ENCODE results near the gene GRID1. TPM values are rescaled to one million over a fixed set of nuclear protein-coding genes. Genes with fewer than 3 reads are reported as not detected.

Gene GRID1
- total RNA-seq, 1 experiment from 2014 or later, result 0.07 TPM

- Histone ChIP-seq H3K79me2 (ENCODE audit: low read length) (no peaks in the 10 kb centered on the region), H2AFZ (ENCODE audit: low read length) (no peak overlapping the region)
- DNase-seq, result peak; percentile 49
These were observed 715.7 kb downstream of the GRID1 start for GRCh38 chr10:85650791-85651496.

GRCh38 chr10:85649461-85649860, 717.1 kb downstream of the GRID1 start:
- no peaks in the 10 kb centered on the region for H3K36me3 ChIP-seq (ENCODE audit: insufficient read depth, low read length)
- H3K4me3 ChIP-seq (ENCODE audit: low read length), result no peak overlapping the region
- no peak overlapping the region for H2AFZ ChIP-seq (ENCODE audit: low read length)
- peaks cover 12% of the 10 kb centered on the region for H3K4me1 ChIP-seq (ENCODE audit: low read length)
- no peaks in the 10 kb centered on the region for H3K9me2 ChIP-seq (replicated peaks; ENCODE audit: insufficient read depth, low read length)
- no peaks in the 10 kb centered on the region for H4K20me1 ChIP-seq (ENCODE audit: insufficient read depth, low read depth, low read length)
- no peaks in the 10 kb centered on the region for H3K27me3 ChIP-seq (ENCODE audit: low read length)
- H3K27ac ChIP-seq (ENCODE audit: low read length), result no peak overlapping the region
- no peaks in the 10 kb centered on the region for H3K79me2 ChIP-seq (ENCODE audit: low read length)
- no peak overlapping the region for H3K4me2 ChIP-seq (ENCODE audit: low read depth, low read length, poor library complexity, severe bottlenecking)
- no peak overlapping the region for H3K9ac ChIP-seq (ENCODE audit: low read length)
- no peak for DNase-seq
- H3K9me3 ChIP-seq (ENCODE audit: low read length), result no peaks in the 10 kb centered on the region

More at GRCh38 chr10:85650791-85651496, 715.7 kb downstream of the GRID1 start:
- Histone ChIP-seq H3K4me3 (ENCODE audit: low read length) (no peak overlapping the region), H3K4me1 (ENCODE audit: low read length) (peaks cover 12% of the 10 kb centered on the region), H3K4me2 (ENCODE audit: low read depth, low read length, poor library complexity, severe bottlenecking) (no peak overlapping the region), H3K9me3 (ENCODE audit: low read length) (no peaks in the 10 kb centered on the region), H3K9me2 (replicated peaks; ENCODE audit: insufficient read depth, low read length) (no peaks in the 10 kb centered on the region), H3K36me3 (ENCODE audit: insufficient read depth, low read length) (no peaks in the 10 kb centered on the region), H3K9ac (ENCODE audit: low read length) (no peak overlapping the region), H3K27me3 (ENCODE audit: low read length) (no peaks in the 10 kb centered on the region), H4K20me1 (ENCODE audit: insufficient read depth, low read depth, low read length) (no peaks in the 10 kb centered on the region), H3K27ac (ENCODE audit: low read length) (no peak overlapping the region)

DNA sequence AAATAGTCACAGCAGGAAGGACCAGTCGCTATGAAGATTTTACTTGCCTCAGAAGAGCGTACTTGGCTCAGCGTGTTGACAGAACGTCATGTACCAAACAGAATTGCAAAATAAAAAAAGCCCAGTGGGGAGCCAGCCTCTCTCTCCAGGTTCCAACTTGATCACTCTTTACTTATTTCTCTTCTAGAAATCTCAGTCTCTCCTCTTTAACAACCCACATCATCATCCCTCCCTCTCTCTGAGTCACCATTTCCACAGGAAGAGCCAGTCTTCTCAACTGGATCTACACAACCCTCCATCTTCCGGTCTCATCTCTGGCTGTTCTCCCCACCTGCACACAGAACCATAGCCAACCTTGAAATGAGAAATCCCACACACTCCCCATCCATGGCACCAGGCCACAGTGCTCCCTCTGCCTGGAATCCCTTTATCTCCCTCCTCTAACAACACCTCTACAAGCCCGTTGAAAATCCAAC, 718.3 kb downstream of the GRID1 start:
- H3K27ac ChIP-seq (ENCODE audit: low read length), result no peak overlapping the region
- H4K20me1 ChIP-seq (ENCODE audit: insufficient read depth, low read depth, low read length), result no peaks in the 10 kb centered on the region
- no peaks in the 10 kb centered on the region for H3K9me2 ChIP-seq (replicated peaks; ENCODE audit: insufficient read depth, low read length)
- H3K4me1 ChIP-seq (ENCODE audit: low read length), result peaks cover 12% of the 10 kb centered on the region
- no peak overlapping the region for H2AFZ ChIP-seq (ENCODE audit: low read length)
- no peaks in the 10 kb centered on the region for H3K79me2 ChIP-seq (ENCODE audit: low read length)
- DNase-seq, result no peak
- H3K4me3 ChIP-seq (ENCODE audit: low read length), result no peak overlapping the region
- H3K4me2 ChIP-seq (ENCODE audit: low read depth, low read length, poor library complexity, severe bottlenecking), result no peak overlapping the region
- no peaks in the 10 kb centered on the region for H3K9me3 ChIP-seq (ENCODE audit: low read length)
- H3K9ac ChIP-seq (ENCODE audit: low read length), result no peak overlapping the region
- H3K27me3 ChIP-seq (ENCODE audit: low read length), result no peaks in the 10 kb centered on the region
- no peaks in the 10 kb centered on the region for H3K36me3 ChIP-seq (ENCODE audit: insufficient read depth, low read length)

DNA sequence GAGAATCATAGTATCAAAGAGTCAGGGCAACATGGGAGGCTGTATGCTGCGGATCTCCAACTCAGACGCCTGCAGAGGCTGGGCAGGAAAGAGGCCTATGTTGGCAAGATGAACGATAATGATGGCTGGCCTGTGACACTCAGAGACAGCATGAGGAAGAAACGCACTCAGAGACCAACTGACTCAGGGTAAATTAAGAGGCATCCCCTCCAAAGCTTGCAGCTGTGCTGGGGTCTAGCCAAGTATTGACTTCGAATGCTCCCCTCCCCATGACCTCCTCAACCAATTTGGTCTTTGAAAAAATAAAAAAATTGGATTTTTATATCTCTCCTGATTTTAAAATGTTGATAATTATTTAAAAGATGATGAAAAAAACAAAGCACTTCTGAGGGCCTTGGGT, 718.9 kb downstream of the GRID1 start:
- no peak overlapping the region for H3K27ac ChIP-seq (ENCODE audit: low read length)
- H3K4me2 ChIP-seq (ENCODE audit: low read depth, low read length, poor library complexity, severe bottlenecking), result no peak overlapping the region
- H3K27me3 ChIP-seq (ENCODE audit: low read length), result no peaks in the 10 kb centered on the region
- no peak overlapping the region for H3K9ac ChIP-seq (ENCODE audit: low read length)
- H3K9me3 ChIP-seq (ENCODE audit: low read length), result no peaks in the 10 kb centered on the region
- no peaks in the 10 kb centered on the region for H3K9me2 ChIP-seq (replicated peaks; ENCODE audit: insufficient read depth, low read length)
- no peaks in the 10 kb centered on the region for H3K36me3 ChIP-seq (ENCODE audit: insufficient read depth, low read length)
- H4K20me1 ChIP-seq (ENCODE audit: insufficient read depth, low read depth, low read length), result no peaks in the 10 kb centered on the region
- peaks cover 17% of the 10 kb centered on the region for H3K4me1 ChIP-seq (ENCODE audit: low read length)
- H2AFZ ChIP-seq (ENCODE audit: low read length), result no peak overlapping the region
- DNase-seq, result no peak
- no peak overlapping the region for H3K4me3 ChIP-seq (ENCODE audit: low read length)
- H3K79me2 ChIP-seq (ENCODE audit: low read length), result no peaks in the 10 kb centered on the region

DNA sequence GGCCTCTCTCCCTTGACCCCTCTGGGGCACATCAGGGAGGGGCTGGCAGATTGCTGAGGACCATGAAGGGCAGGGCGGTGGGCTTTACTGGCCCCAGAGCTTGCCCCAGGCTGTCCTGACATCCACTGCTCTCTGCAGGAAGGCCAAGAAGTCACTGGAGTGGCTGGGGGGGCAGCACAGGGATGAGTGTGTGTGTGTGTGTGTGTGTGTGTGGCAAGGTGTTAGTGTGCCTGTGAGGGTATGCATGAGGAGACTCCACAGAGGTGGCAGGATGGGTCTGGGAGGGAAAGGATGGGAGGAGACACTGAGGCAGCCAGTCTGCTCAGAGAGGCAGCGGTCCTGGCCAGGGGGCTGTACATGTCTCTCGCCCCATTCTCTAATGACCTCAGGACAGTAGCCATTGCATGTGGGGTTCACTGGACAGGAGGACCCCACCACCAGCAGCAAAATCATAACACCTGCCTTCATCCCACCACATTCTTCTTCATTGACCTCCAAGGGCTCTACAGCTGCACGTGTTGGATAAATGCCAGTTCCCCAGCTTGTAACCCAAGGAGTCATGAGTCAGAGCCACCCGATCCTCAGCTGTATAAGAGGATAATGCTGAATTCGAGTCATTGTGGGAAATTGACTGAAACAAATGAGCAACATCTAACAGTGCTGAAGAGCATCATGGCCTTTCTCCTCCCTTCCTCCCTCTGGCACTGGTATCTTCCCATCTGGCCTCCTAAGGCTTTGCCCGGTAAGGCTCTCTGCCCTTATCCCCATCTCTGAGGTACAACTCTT, 720.5 kb downstream of the GRID1 start:
- H3K4me3 ChIP-seq (ENCODE audit: low read length), result no peak overlapping the region
- no peaks in the 10 kb centered on the region for H3K79me2 ChIP-seq (ENCODE audit: low read length)

GRCh38 chr10:85645053-85645452, 721.5 kb downstream of the GRID1 start:
- no peak overlapping the region for H3K4me3 ChIP-seq (ENCODE audit: low read length)
- no peaks in the 10 kb centered on the region for H3K79me2 ChIP-seq (ENCODE audit: low read length)
- no peak overlapping the region for H3K27ac ChIP-seq (ENCODE audit: low read length)
- H2AFZ ChIP-seq (ENCODE audit: low read length), result no peak overlapping the region
- H3K9ac ChIP-seq (ENCODE audit: low read length), result no peak overlapping the region
- no peaks in the 10 kb centered on the region for H4K20me1 ChIP-seq (ENCODE audit: insufficient read depth, low read depth, low read length)
- no peak for DNase-seq
- H3K36me3 ChIP-seq (ENCODE audit: insufficient read depth, low read length), result no peaks in the 10 kb centered on the region
- H3K4me1 ChIP-seq (ENCODE audit: low read length), result peaks cover 20% of the 10 kb centered on the region
- no peaks in the 10 kb centered on the region for H3K27me3 ChIP-seq (ENCODE audit: low read length)
- no peak overlapping the region for H3K4me2 ChIP-seq (ENCODE audit: low read depth, low read length, poor library complexity, severe bottlenecking)
- no peaks in the 10 kb centered on the region for H3K9me3 ChIP-seq (ENCODE audit: low read length)
- no peaks in the 10 kb centered on the region for H3K9me2 ChIP-seq (replicated peaks; ENCODE audit: insufficient read depth, low read length)

More for the DNA sequence above, 720.5 kb downstream of the GRID1 start:
- no peak overlapping the region for H3K9ac ChIP-seq (ENCODE audit: low read length)
- H3K4me2 ChIP-seq (ENCODE audit: low read depth, low read length, poor library complexity, severe bottlenecking), result no peak overlapping the region
- H3K27me3 ChIP-seq (ENCODE audit: low read length), result no peaks in the 10 kb centered on the region
- no peak overlapping the region for H3K27ac ChIP-seq (ENCODE audit: low read length)
- peaks cover 30% of the 10 kb centered on the region for H3K4me1 ChIP-seq (ENCODE audit: low read length)
- no peaks in the 10 kb centered on the region for H3K36me3 ChIP-seq (ENCODE audit: insufficient read depth, low read length)
- no peaks in the 10 kb centered on the region for H4K20me1 ChIP-seq (ENCODE audit: insufficient read depth, low read depth, low read length)
- no peak for DNase-seq
- no peak overlapping the region for H2AFZ ChIP-seq (ENCODE audit: low read length)
- no peaks in the 10 kb centered on the region for H3K9me2 ChIP-seq (replicated peaks; ENCODE audit: insufficient read depth, low read length)
- no peaks in the 10 kb centered on the region for H3K9me3 ChIP-seq (ENCODE audit: low read length)

DNA sequence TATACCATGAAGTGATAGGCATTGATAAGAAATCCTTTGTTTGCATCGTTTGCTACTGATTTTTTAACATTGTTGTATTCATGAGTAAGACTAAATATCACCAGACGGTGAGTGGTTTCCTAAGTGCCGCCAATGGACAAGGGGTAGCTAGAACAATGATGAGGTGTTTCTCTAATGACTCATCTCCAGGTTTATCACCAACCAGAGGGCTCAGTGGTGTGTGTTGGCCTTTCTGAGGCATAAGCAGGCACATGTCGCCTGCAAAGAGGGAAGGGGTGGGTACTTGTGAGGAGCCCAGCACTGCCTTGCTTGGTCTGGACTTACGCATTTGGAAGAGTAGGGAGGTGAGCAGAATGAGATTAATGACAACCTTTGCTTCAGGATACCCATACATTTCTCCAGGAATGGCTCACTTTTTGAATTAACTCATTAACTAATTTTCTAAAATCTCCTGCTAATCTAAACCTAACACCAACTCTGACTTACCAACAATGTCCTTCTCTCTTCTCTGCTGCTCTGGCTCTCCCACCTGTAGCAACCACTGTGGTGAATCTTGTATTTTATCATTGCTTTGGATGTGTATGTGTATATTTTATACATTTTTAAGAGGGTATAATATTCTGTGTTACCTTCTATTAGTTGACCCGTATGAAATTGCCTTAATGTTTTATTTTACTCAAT, 722.6 kb downstream of the GRID1 start:
- no peaks in the 10 kb centered on the region for H3K36me3 ChIP-seq (ENCODE audit: insufficient read depth, low read length)
- no peak overlapping the region for H2AFZ ChIP-seq (ENCODE audit: low read length)
- no peak overlapping the region for H3K9ac ChIP-seq (ENCODE audit: low read length)
- H3K79me2 ChIP-seq (ENCODE audit: low read length), result no peaks in the 10 kb centered on the region
- H3K9me2 ChIP-seq (replicated peaks; ENCODE audit: insufficient read depth, low read length), result no peaks in the 10 kb centered on the region
- H3K4me1 ChIP-seq (ENCODE audit: low read length), result peaks cover 20% of the 10 kb centered on the region
- no peaks in the 10 kb centered on the region for H4K20me1 ChIP-seq (ENCODE audit: insufficient read depth, low read depth, low read length)
- no peak overlapping the region for H3K27ac ChIP-seq (ENCODE audit: low read length)
- H3K4me3 ChIP-seq (ENCODE audit: low read length), result no peak overlapping the region
- H3K4me2 ChIP-seq (ENCODE audit: low read depth, low read length, poor library complexity, severe bottlenecking), result no peak overlapping the region
- H3K9me3 ChIP-seq (ENCODE audit: low read length), result no peaks in the 10 kb centered on the region
- H3K27me3 ChIP-seq (ENCODE audit: low read length), result no peaks in the 10 kb centered on the region
- DNase-seq, result no peak

Measured in Karpas-422 (cell line).